Colonic mucosa (tissue), 4 donors: ENCODE measurements around the gene PDZK1IP1. TPM values are rescaled to one million over a fixed set of nuclear protein-coding genes. Genes with fewer than 3 reads are reported as not detected.

Source experiments
- DNase-seq: peaks from one replicate; pipeline ENCODE4 v3.0.0-alpha.2; 2020
- H3K27ac ChIP-seq: fragments of 200-600 bp; one replicate; pipeline ENCODE4 v1.8.0; 2021
- H3K27me3 ChIP-seq: fragments of 200-600 bp; one replicate; pipeline ENCODE4 v1.8.0; 2021
- H3K36me3 ChIP-seq: fragments of 200-600 bp; one replicate; pipeline ENCODE4 v1.8.0; 2021
- H3K4me1 ChIP-seq: fragments of 200-600 bp; one replicate; pipeline ENCODE4 v1.8.0; 2021; ENCODE audit warnings: mild to moderate bottlenecking
- H3K4me3 ChIP-seq: fragments of 200-600 bp; one replicate; pipeline ENCODE4 v1.8.0; 2021
- H3K9ac ChIP-seq, 2 donors: one replicate each; pipeline ENCODE4 v1.7.0; 2013; ENCODE audit warnings: control low read depth in 2 of 2, low read depth in 2 of 2, low read length in 2 of 2
- H3K9me3 ChIP-seq: fragments of 200-600 bp; one replicate; pipeline ENCODE4 v1.8.0; 2021
- intact Hi-C: fragments of 100-400 bp; cut with DNase I; formaldehyde crosslinking; loops from one replicate; pipeline ENCODE4 v1.14.1; 2022
- total RNA-seq, 2 donors: library from RNA; stranded (reverse); fragmentation: NEBNext Ultra II Directional in 1 of 2; extraction: Animal tissue kit (Norgen Biotek cat#: 25700) in 1 of 2; gene quantifications; one replicate each; pipeline ENCODE4 v1.2.1, GENCODE V29; 2021
- TF ChIP-seq, protein P1 (sequence below): fragments of 200-600 bp; IDR thresholded peaks from one replicate; pipeline ENCODE4 v1.8.0; 2022; ENCODE audit warnings: antibody characterized with exemption, mild to moderate bottlenecking
- donor health status: healthy.
- donor health status: DM: no; HTN: no; CAD: no.
- donor health status: DM: no; HTN: no; CAD: no.

PDZK1IP1 gene
- total RNA-seq, 2 donors from 2014 or later = 40.6 to 85.2 TPM

DNA sequence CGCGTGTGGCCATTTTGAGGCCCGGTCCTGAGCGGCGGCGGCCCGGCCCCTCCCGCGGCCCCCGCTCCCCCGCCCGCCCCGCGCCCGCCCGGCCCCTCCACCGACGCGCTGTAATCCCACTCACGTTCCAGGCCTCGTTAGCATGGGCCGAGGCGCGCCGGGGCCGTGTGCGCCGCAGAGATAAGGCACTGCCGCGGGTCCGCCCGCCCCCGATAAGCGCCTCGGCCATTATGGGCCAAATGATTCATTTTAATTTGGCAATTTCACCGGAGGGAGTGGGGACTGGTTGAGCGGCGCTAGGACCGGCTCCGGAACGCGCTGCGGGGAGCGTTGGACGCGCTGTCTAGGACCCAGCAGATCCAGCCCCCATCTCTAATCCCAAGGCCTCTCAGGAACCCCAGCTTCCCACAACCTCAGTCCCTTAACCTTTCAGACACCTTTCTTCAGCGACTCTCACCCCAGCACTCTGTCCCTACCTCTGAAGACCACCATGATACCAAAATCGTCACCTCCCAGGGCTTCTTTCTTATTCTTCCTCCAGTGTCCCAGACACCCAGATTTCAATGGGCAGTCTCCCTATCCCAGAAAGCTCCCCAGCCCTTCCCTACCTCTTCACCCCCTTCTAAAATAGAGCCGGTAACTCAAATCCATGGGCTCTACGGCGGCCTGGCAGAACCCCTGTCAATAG lies 42.5 kb upstream of the PDZK1IP1 start, which contains the start of gene TAL1:
Gene TAL1 (minus strand): TSS at position 39 of the 688 bp plus-strand sequence. CDS start 6,337 bp downstream, outside the sequence.
- no peaks in the 10 kb centered on the region for H3K36me3 ChIP-seq
- H3K9ac ChIP-seq = peak within 1 kb of the TSS; percentile 14 to 36
- intact Hi-C loops = no loop called here
- DNase-seq = no peak
- H3K9me3 ChIP-seq = no peaks in the 10 kb centered on the region
- no peak within 1 kb of the TSS for H3K27ac ChIP-seq
- TF ChIP-seq, protein P1, sequence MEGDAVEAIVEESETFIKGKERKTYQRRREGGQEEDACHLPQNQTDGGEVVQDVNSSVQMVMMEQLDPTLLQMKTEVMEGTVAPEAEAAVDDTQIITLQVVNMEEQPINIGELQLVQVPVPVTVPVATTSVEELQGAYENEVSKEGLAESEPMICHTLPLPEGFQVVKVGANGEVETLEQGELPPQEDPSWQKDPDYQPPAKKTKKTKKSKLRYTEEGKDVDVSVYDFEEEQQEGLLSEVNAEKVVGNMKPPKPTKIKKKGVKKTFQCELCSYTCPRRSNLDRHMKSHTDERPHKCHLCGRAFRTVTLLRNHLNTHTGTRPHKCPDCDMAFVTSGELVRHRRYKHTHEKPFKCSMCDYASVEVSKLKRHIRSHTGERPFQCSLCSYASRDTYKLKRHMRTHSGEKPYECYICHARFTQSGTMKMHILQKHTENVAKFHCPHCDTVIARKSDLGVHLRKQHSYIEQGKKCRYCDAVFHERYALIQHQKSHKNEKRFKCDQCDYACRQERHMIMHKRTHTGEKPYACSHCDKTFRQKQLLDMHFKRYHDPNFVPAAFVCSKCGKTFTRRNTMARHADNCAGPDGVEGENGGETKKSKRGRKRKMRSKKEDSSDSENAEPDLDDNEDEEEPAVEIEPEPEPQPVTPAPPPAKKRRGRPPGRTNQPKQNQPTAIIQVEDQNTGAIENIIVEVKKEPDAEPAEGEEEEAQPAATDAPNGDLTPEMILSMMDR = no peak
- H3K27me3 ChIP-seq = peaks cover 64% of the 10 kb centered on the region
- H3K4me1 ChIP-seq = peaks cover 11% of the 10 kb centered on the region
- H3K4me3 ChIP-seq = peak within 1 kb of the TSS; percentile 13

- Histone ChIP-seq H3K27me3 (peaks cover 72% of the 10 kb centered on the region), H3K9ac (peak overlapping the region; percentile 14 to 36), H3K9me3 (no peaks in the 10 kb centered on the region), H3K4me1 (peaks cover 11% of the 10 kb centered on the region), H3K4me3 (peak overlapping the region; percentile 13), H3K36me3 (no peaks in the 10 kb centered on the region), H3K27ac (no peak overlapping the region)
- intact Hi-C loops = no loop called here
- TF ChIP-seq, protein P1 = no peak
- DNase-seq = no peak
These were observed 41.7 kb upstream of the PDZK1IP1 start for GRCh38 chr1:47231301-47232186.

- intact Hi-C loops = no loop called here
- Histone ChIP-seq H3K27ac (no peak overlapping the region), H3K36me3 (no peaks in the 10 kb centered on the region), H3K4me3 (peak overlapping the region; percentile 13), H3K4me1 (peaks cover 11% of the 10 kb centered on the region), H3K9ac (peak overlapping the region in 1 of 2 donors; percentile 20), H3K9me3 (no peaks in the 10 kb centered on the region), H3K27me3 (peaks cover 80% of the 10 kb centered on the region)
- DNase-seq = no peak
- TF ChIP-seq, protein P1 = no peak
These were observed 41.0 kb upstream of the PDZK1IP1 start for GRCh38 chr1:47230692-47231300.

DNA sequence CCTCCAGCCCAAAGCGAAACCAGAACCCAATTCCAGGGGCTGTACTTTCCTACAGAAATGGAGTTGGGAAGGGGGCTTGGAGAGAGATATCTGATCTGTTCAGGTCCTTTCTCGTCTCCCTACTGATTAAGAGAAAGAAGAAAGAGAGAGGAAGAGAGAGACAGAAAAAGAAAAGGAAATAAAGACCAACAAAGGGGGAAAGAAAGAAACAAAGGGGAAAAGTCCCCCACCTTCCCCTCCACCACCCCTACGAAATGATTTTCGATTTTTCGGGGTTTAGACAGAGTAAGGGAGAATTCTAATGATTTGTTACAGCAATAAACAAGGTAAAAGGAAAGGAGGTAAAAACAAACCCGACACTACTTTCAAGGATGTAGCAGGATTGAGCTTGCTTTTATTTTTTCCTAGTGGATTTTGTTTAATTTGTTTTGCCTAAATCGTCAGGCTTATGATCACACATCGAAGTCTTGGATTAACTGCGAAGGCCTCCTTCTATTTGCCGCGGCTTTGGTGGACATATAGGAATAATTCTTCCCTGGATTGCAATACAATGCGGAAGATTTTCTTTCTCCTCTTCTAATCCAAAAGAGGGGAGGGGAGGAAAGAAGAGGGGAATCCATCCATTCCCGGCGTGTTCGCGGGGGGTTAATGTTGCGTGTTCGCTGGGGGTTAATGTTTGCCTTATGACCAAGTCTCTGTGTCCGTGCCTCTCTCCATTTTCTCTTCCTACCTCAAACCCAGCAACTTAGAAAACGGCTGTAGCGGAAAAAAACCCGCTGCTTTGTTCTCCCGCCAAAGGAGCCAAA lies 40.3 kb upstream of the PDZK1IP1 start:
- Histone ChIP-seq H3K36me3 (no peaks in the 10 kb centered on the region), H3K4me3 (no peak overlapping the region), H3K27ac (no peak overlapping the region), H3K4me1 (peaks cover 11% of the 10 kb centered on the region), H3K27me3 (peaks cover 87% of the 10 kb centered on the region), H3K9me3 (no peaks in the 10 kb centered on the region), H3K9ac (no peak overlapping the region)
- no peak for DNase-seq
- intact Hi-C loops = no loop called here
- TF ChIP-seq, protein P1 = no peak
